Epithelial cell of proximal tubule (primary cell): Measurements from ENCODE around the gene SF1. TPM values are rescaled to one million over a fixed set of nuclear protein-coding genes. Genes with fewer than 3 reads are reported as not detected.

Experiments
- DNase-seq: peaks from one replicate; pipeline ENCODE4 v3.0.0-alpha.2; 2011; ENCODE audit warnings: low read depth
- H3K4me3 ChIP-seq: 2 replicates; pipeline ENCODE4 v1.5.1; 2011; ENCODE audit warnings: low read depth, mild to moderate bottlenecking, low read length
- CTCF ChIP-seq: conservative IDR thresholded peaks from 2 replicates; pipeline ENCODE4 v1.5.1; 2012; ENCODE audit warnings: low read depth, mild to moderate bottlenecking, low read length
- total RNA-seq: library from RNA; depleted of rRNA; stranded (reverse); fragments of >200 nt; gene quantifications from 2 replicates; pipeline ENCODE4 v1.2.3, GENCODE V29; 2015

SF1 gene
- total RNA-seq, 1 donor from 2014 or later: 111 TPM

GRCh38 chr11:64793271-64794160 is 15.2 kb upstream of the SF1 start:
- TF ChIP-seq CTCF: no peak
- no peak overlapping the region for H3K4me3 ChIP-seq
- DNase-seq: no peak

GRCh38 chr11:64792482-64792881 is 14.1 kb upstream of the SF1 start:
- DNase-seq: no peak

GRCh38 chr11:64791781-64792291 is 13.5 kb upstream of the SF1 start:
- H3K4me3 ChIP-seq: no peak overlapping the region
- DNase-seq: no peak
- TF ChIP-seq CTCF: no peak

More at GRCh38 chr11:64792482-64792881, 14.1 kb upstream of the SF1 start:
- no peak overlapping the region for H3K4me3 ChIP-seq
- no peak for TF ChIP-seq CTCF

GRCh38 chr11:64790205-64791095 is 12.1 kb upstream of the SF1 start:
- TF ChIP-seq CTCF: no peak
- DNase-seq: no peak
- no peak overlapping the region for H3K4me3 ChIP-seq

GRCh38 chr11:64789331-64790204 is 11.2 kb upstream of the SF1 start:
- DNase-seq: no peak
- no peak for TF ChIP-seq CTCF
- H3K4me3 ChIP-seq: no peak overlapping the region
